ENCODE results near the gene OPRD1.
"Not testable (repeated sequence)": the region's sequence is repeated elsewhere in the genome, so short reads cannot be mapped to it uniquely, and the experiment has no call there.

OPRD1 gene

DNA sequence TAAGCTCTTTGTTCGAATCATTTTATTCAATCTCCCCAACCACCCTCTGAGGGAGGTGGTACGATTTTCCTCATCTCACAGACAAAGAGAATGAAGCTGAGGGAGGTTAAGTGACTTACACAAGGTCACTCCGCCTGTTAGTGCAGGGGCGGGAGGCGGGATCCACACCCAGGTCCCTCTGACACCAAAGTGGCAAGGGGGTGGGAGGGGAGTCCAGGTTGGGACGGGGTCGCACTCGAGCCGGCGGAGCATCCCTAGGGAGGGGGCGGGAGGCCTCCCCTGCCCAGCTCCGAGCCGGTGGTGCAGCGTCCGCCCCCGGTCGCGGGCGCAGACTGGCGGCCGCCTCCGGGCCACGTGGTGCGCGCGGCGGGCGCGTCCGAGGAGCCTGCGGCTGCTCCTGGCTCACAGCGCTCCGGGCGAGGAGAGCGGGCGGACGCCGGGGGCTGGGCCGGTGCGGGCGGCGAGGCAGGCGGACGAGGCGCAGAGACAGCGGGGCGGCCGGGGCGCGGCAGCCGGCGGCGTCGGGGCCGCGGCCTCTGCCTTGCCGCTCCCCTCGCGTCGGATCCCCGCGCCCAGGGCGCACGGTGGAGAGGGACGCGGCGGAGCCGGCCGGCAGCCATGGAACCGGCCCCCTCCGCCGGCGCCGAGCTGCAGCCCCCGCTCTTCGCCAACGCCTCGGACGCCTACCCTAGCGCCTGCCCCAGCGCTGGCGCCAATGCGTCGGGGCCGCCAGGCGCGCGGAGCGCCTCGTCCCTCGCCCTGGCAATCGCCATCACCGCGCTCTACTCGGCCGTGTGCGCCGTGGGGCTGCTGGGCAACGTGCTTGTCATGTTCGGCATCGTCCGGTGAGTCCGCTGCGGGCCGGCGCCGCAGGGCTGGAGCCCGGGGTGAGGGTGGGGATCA lies at the start of gene OPRD1:
OPRD1 (plus strand) TSS at position 405 of the 903 bp plus-strand sequence; CDS start at position 619, 214 bp downstream.
- peak; percentile 39 for DNase-seq

DNA sequence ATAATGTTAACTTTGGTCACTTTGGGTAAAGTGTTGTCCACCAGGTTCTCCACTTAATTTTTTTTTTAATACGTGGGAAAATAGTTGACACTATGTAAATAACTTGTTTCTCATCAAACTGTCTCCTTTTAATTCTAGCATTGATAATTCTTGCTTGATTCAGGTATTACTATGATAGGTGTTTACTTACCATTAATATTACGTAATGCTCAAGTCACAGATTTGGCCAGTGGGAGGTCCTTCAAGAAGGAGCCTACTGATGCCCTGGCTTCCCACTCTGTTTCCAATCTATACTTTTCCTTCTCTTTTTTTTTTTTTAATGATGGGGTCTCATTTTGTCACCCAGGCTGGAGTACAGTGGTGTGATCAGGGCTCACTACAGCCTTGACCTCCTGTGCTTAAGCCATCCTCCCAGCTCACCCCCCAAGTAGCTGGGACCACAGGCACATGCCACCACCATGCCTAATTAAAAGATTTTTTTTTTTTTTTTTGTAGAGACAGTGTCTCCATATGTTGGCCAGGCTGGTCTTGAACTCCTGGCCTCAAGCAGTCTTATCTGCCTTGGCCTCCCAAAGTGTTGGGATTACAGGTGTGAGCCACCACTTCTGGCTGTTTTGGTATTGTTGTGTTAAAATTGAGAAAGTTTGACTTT lies 45.3 kb upstream of the OPRD1 start:
- DNase-seq = no peak

DNA sequence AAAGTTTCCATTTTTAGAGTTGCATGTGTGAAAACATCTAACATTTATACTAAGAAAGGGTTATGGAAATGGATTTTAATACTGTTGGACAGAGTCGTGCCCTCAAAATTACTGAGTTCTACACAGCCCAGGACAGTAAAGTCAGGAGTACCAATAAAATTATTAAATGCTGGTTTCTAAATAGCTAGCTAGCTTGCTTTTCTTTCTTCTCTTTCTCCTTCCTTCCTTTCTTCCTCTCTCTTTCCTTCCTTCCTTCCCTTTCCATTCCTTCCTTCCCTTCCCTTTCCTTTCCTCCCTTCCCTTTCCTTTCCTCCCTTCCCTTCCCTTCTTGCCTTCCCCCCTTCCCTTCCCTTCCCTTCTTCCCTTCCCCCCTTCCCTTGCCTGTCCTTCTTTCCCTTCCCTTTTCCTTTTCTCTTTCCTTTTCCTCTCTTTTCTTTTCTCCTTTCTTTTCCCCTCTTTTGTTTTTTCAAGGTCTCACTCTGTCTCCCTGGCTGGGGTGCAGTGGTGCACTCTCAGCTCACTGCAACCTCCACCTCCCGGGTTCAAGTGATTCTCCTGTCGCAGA lies 41.3 kb upstream of the OPRD1 start:
- no peak for DNase-seq

DNA sequence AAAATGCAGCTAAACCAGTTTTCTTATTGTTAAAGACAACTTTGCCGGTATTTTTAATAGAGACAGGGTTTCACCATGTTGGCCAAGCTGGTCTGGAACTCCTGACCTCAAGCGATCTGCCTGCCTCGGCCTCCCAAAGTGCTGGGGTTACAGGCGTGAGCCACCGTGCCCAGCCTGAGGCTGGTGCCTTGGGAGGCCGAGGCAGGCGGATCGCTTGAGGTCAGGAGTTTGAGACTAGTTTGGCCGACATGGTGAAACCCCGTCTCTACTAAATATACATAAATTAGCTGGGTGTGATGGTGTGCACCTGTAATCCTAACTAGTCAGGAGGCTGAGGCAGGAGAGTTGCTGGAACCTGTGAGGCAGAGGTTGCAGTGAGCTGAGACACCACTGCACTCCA lies 40.0 kb upstream of the OPRD1 start:
- not testable (repeated sequence) for DNase-seq

DNA sequence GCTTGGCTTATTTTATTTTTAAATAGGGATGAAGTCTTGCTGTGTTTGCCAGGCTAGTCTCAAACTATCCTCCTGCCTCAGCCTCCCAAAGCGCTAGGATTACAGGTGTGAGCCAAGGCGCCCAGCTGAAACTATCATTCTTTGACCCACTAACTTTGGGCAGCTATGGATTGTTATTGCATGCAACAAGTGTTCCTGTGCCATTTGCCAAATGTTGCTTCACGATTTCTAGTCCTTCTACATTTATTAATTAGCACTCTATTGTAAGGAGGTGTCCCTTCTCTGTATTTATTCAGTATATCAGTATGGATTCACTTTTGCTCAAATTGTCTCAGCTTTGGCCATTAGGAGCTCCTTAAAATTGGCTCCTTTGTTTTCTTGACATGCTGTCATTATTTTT lies 38.9 kb upstream of the OPRD1 start:
- no peak for DNase-seq

DNA sequence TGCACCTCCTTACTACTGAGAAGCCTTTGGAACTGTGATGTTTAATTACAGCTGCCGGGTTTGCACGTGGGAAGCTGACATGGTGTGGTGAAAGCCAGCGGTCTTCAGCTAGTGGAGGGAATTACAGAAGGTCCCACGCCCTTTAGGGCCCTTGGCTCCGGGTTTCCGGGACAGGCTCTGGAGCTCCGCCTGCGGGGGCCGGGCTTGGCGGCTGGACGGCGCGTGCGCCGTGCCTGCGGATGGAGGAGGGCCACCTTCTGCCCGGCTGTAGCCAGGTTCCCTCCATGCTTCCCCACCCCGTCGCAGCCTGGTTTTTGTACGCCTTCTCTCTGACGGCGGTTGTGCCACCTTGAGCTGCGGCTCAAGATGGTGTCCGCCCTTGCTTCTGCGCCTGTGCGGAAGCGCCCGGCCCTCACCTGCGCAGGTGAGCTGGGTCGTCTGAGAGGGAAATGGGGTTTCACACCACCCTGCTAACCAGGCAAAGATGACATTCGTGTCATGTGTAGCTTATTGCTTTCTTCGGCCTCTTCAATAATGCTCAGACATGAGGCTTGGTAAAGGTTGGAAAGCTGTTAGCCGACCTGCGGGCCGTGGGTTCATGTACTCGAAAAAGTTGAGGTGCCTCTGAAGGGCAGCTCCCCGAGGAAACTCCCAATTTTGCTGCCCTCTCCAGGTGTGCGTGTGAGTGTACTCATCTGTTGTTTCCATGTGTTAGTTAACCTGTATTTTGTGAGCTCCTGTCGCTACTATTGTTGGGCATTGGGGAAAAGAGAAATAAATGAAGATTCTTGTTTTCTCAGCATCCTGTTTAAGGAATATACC lies 36.6 kb upstream of the OPRD1 start:
- DNase-seq = no peak

DNA sequence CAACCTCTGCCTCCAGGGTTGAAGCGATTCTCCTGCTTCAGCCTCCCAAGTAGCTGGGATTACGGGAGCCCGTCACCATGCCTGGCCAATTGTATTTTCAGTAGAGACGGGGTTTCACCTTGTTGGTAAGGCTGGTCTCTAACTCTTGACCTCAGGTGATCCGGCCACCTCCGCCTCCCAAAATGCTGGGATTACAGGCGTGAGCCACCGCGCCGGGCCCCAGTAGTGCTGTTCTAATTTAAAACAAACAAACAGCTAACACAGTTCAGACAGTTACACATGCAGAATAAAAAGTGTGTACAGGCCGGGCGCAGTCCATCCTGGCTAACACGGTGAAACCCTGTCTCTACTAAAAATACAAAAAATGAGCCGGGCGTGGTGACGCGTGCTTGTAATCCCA lies 35.6 kb upstream of the OPRD1 start:
- DNase-seq = no peak

DNA sequence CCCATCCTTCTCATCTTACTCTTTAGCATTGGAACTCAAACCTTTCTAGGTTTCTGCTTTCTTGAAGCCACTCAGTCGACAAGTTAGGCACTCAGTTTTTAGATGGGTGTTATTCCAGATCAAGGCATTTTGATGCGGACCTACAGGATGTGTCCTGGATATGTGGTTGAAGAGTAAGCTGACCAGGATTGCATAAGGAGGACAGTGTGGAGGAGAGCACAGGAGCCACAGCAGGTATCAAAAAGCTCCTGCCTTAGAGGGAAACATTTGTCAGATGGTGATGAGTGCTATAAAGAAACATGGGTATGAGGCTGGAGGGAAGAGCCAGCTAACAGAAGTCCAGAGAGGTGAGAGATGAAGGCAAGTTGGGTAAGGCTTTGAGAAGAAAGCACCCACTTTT lies 33.9 kb upstream of the OPRD1 start:
- DNase-seq = no peak

DNA sequence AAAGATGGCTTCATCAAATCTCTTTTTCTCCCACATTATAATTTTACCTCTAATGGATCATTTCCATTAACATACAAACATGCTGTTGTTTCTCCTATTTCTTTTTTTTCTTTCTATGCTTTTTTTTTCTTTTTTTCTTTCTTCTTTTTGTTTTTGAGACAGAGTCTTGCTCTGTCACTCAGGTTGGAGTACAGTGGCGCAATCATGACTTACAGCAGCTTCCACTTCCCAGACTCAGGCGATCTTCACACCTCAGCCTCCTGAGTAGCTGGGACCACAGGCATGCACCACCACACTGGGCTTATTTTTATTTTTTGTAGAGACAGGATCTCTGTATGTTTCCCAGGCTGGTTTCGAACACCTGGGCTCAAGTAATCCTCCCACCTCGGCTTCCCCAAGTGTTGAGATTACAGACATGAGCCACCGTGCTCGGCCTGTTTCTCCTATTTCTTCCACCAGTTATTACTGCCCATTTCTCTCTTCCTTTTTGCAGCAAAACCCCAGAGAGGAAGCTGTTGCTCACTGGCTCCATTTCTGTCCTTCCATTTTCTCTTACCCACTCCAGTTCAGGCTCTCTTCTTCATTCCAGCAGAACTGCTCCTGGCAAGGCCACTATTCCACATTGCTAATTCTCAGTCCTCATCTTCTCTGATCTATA lies 32.1 kb upstream of the OPRD1 start:
- no peak for DNase-seq

DNA sequence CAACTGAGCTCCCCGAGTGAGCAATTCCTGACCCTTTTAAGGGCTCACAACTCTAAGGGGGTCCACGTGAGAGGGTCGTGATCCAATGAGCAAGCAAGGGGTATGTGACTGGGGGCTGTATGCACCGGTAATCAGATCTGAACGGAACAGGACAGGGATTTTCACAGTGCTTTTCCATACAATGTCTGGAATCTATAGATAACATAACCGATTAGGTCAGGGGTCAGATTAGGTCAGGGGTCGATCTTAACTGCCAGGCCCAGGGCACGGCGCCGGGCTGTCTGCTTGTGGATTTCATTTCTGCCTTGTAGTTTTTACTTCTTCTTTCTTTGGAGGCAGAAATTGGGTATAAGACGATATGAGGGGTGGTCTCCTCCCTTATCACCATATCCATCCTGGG lies 30.7 kb upstream of the OPRD1 start:
- no peak for DNase-seq

DNA sequence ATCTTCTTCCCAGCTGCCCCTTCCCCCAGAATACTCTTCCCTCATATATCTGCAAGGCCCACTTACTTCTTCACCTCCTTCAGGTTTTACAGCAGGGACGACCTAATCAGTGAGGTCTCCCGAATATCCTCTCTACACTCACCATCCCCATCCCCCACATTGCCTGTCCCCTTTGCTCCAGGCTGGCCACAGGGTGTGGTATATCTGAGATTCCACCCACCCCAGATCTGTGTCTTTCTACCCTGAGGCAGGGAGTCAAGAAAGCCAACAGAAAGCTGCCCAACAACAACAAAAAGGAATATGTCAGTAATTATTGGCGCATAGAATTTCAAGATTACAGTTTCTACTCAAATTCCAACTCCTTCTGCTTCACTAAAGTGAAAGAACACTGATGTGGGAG lies 30.0 kb upstream of the OPRD1 start:
- no peak for DNase-seq

DNA sequence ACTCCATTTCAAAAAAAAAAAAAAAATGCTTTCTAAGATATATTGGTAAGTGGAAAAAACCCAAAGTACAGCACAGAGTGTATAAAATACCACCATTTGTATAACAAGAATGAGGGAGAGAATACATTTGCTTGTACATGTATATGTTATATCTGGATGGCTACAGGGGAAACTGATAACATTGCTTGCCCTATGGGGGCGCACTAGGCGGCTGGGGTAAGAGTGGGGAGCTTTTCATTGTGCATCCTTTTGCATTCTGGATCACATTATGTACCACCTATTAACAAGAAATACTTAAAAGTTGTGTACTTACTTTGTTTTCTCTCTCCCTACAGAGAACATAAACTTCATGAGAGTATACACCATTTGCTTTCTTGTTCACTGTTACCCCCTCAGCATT lies 28.6 kb upstream of the OPRD1 start:
- DNase-seq = no peak

DNA sequence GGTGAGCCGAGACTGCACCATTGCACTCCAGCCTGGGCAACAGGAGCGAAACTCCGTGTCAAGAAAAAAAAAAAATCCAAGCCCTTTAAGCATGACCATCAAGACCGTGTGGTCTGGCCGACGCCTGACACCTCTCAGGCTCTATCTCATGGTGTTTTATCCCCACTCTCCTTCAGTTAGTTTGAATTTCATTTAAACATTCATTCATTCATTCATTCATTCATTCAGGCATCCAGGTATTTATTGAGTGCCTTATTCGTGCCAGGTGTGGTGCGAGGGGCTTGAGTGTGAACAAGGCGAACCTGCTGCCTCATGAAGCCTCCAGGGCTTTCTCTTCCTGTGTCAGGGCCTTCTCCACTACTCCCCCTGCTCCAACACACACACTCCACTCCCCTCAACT lies 22.6 kb upstream of the OPRD1 start:
- no peak for DNase-seq

DNA sequence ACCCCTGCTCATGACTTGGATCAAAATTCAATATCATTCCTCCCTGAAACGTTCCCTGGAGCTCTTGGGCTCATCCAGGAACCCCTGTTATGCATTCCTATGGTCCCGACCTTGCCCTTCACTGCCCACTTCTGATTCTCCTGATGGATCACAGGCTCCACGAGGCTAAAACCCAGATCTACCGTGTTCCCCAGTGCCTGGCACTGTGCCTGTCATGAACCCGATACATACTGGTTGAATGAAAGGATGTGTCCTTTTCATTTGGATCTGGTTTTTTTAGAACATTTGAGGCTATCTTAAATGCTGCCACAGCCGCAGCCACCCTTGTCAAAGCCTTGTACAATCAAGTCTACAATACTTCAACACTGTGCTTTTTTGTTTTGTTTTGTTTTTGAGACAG lies 22.2 kb upstream of the OPRD1 start:
- DNase-seq = no peak

DNA sequence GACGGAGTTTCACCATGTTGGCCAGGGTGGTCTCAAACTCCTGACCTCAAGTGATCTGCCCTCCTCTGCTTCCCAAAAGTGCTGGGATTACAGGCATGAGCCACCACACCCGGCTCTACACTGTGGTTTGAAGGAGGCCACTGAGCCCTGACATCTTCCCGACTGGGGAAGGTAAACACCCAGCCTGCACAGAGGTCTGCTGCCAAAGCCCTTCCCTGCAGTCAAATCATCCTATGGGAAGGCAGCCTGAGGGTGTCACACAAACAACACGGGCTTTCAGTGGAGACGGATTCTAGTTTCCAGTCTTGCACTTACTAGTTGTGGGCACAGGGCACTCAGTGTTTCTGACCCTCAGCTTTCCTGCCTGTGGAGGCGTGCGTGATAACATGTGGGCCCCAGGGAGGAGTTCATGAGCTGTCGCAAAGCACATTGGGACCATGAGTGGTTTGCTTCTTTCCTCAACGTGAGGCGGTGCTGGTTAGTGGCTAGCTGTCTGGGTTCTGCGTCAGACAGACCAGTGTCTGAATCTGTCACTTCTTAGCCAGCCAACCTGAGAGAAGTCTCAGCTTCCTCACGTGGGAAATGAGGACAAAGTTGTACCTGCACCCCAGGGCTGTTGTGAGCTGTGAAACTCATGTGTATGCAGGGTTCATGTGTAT lies 21.5 kb upstream of the OPRD1 start:
- DNase-seq = no peak

DNA sequence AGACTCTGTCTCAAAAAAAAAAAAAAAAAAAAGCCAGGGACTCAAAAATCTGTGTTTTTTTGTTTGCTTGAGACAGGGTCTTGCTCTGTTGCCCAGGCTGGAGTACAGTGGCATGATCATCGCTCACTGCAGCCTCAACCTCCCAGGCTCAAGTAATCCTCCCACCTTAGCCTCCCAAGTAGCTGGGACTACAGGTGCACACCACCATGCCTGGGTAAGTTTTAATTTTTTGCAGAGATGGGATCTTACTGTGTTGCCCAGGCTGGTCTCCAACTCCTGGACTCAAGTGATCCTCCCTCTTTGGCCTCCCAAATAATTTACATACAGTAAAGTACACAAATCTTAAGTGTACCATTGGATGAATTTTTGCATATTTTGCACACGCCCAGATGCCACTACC lies 20.0 kb upstream of the OPRD1 start:
- DNase-seq = not testable (repeated sequence)

DNA sequence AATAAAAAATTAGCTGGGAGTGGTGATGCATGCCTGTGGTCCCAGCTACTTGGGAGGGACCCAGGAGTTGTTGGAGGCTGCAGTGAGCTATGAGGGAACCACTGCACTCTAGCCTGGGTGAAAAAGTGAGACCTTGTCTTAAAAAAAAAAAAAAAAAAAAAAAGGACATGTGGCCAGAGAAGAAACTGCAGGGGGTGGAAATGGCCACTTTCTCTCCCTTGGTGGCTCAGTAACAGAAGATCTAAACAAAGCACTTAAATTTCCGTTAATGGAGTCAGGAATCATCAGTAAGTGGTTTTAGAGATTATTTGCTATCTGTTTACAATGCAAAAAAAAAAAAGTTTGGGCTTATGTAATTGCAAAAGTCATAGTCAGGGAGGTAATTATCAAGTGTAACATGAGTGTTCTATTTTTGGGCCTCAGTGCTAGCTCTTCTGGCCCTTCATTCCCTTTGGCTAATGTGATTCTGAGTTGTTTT lies 19.3 kb upstream of the OPRD1 start:
- DNase-seq = no peak

DNA sequence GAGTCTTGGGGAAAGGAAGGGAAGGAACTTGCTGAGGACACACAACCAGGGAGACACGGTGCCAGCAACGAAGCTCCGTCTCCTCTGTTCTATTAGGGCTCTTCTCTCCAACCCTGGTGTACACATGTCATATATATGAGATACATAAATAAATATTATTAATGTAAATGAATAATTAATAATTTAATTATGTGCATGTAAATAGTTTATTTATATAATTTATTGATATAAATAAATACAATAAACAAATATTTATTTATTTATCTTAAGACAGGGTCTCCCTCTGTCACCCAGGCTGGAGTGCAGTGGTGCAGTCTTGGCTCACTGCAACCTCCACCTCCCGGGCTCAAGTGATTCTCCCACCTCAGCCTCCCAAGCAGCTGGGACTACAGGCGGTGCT lies 17.4 kb upstream of the OPRD1 start:
- not testable (repeated sequence) for DNase-seq

DNA sequence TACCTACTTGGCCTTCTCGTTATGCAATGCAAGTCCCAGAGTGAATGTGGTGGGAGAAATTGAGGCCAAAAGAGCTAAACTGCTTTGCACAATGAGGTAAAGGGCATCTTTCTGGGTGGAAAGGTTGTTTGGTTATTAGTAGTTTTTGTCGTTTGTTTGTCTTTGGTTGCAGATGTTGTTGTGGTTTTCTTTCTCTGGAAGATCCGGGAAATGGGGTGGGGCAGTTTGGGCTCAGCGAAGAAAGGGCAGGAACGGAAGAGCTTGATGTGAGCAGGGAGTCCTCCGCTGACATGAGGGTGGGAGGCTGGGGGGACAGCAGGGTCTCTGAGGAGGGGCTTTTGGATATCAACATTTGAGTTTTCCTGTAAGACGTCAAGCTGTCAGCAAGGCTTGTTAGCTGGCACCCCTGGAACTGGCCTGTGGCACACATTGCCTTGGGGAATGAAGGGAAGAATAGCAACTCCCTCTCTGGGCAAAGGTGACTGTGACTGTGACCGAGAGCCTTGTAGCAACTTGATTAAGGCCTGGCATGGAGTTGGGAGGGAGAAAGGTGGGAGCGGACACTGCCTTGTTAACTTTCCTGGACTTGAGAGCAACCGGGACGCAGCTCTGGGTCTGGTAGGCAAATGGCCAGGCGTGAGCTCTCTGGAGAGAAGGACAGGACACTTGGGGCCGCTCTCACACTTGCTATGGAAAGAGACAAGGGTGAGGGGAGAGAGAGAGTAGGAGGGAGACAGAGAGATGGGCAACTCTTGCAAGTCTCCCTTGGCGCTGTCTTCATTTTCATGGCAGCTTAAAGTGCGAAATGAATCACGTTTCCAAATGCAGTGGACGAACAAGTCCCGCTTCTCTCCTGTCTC lies 15.4 kb upstream of the OPRD1 start:
- no peak for DNase-seq

DNA sequence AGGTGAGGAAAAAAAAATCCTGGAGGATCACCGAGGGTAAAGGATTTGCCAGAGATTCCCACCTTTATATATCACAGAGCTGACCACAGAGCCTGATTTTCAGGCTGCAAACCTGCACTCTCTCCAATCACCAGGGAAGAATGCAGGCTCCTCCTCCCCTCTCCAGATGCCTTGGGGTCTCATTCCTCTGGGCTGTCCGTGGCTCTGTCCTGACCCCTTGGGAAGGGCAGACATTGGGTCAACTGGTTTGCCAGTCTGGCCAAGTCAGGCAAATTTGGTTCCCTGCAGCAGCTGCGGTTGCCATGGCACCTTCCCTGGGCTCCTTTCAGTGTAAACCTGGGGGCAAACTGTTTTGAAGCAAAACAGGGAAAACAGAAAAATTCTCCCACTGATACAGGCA lies 11.6 kb upstream of the OPRD1 start:
- DNase-seq = no peak

DNA sequence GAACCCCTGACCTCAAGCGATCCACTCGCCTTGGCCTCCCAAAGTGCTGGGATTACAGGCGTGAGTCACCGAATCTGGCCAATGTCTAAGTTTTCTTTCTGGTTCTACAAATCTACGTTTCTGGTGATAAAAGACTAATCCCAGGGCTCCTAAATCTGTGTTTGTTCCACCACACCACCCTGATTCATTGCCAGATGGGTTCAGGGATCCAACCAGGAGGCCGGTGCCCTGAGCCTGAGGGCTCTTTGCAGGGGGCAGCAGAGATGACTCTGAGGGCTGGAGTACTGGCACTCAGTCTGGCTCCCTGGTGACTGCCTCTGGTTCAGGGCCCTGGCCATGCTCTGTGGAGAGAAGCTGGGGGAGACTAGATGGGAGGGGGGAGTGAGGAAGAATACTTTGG lies 10.5 kb upstream of the OPRD1 start:
- no peak for DNase-seq
